Measurements from ENCODE around the gene CASZ1. TPM values are rescaled to one million over a fixed set of nuclear protein-coding genes. Genes with fewer than 3 reads are reported as not detected.

CASZ1 gene
- polyA plus RNA-seq, 3 donors: 0.30 to 3.7 (median 0.50) TPM

DNA sequence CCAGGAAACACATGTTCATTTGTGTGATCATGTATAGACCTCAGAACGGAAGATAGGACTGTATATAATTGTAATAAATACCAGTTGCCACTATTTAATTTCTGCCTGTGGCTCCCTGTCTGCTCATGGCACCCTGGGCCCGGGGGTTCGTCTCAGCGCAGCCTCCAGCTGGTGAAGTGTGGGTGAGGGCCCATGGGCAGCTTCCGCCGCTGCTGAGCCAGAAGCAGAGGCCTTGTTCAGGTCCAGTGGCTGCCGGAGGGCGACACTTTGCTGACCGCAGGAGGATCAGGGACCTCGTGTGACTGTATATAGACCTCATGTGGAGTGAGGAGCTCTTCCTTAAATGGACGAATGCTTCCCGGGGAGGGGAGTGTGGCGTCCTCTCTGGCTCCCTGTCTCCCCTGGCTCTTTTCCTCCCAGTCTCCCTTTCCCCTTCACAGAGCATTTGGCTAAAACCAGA, 165.8 kb downstream of the CASZ1 start:
- Histone ChIP-seq H3K27me3 (ENCODE audit: control insufficient read depth in 2 of 2, insufficient read depth in 2 of 2, low read length in 2 of 2) (no peaks in the 10 kb centered on the region), H3K36me3 (replicated peaks in 1 of 2; ENCODE audit: control insufficient read depth in 1 of 2, insufficient read depth in 2 of 2, low read length in 2 of 2) (peaks cover 13 to 39% of the 10 kb centered on the region in 2 donors), H3K9me3 (replicated peaks in 1 of 2; ENCODE audit: control insufficient read depth in 1 of 2, insufficient read depth in 1 of 2, low read length in 2 of 2) (no peaks in the 10 kb centered on the region), H3K27ac (ENCODE audit: low read depth in 1 of 2, low read length in 2 of 2) (no peak overlapping the region), H3K4me3 (replicated peaks in 1 of 3; ENCODE audit: low read depth in 2 of 3, low read length in 3 of 3) (no peak overlapping the region), H3K4me1 (ENCODE audit: control insufficient read depth in 1 of 2, insufficient read depth in 2 of 2, low read length in 2 of 2) (no peaks in the 10 kb centered on the region), H3K9ac (ENCODE audit: insufficient read depth, low read length, poor library complexity, severe bottlenecking) (no peak overlapping the region), H4K20me1 (ENCODE audit: insufficient read depth, low read length) (no peaks in the 10 kb centered on the region), H2AFZ (ENCODE audit: insufficient read depth, low read depth, low read length, poor library complexity, severe bottlenecking) (no peak overlapping the region), H3K4me2 (replicated peaks; ENCODE audit: extremely low read depth, low read length, poor library complexity, severe bottlenecking) (no peak overlapping the region), H3K79me2 (ENCODE audit: insufficient read depth, low read length) (no peaks in the 10 kb centered on the region)
- Mint-ChIP-seq H3K36me3 (peaks cover 30 to 48% of the 10 kb centered on the region in 2 donors), H3K9me3 (no peaks in the 10 kb centered on the region), H3K27ac (peak overlapping the region in 1 of 7 donors; percentile 6), H3K27me3 (ENCODE audit: low read depth in 3 of 3) (peaks cover under 1 to 9% (median 5%) of the 10 kb centered on the region in 3 donors), H3K4me1 (no peaks in the 10 kb centered on the region), H3K4me3 (no peak overlapping the region)
- no peak for DNase-seq
- 86% methylated on average over 6 of the region's 13 CpGs for WGBS (ENCODE audit: insufficient coverage)
- TF ChIP-seq, protein P1, sequence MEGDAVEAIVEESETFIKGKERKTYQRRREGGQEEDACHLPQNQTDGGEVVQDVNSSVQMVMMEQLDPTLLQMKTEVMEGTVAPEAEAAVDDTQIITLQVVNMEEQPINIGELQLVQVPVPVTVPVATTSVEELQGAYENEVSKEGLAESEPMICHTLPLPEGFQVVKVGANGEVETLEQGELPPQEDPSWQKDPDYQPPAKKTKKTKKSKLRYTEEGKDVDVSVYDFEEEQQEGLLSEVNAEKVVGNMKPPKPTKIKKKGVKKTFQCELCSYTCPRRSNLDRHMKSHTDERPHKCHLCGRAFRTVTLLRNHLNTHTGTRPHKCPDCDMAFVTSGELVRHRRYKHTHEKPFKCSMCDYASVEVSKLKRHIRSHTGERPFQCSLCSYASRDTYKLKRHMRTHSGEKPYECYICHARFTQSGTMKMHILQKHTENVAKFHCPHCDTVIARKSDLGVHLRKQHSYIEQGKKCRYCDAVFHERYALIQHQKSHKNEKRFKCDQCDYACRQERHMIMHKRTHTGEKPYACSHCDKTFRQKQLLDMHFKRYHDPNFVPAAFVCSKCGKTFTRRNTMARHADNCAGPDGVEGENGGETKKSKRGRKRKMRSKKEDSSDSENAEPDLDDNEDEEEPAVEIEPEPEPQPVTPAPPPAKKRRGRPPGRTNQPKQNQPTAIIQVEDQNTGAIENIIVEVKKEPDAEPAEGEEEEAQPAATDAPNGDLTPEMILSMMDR (IDR thresholded peaks at IDR 0.05): no peak
- intact Hi-C loops (cut with micrococcal nuclease): no loop called here

DNA sequence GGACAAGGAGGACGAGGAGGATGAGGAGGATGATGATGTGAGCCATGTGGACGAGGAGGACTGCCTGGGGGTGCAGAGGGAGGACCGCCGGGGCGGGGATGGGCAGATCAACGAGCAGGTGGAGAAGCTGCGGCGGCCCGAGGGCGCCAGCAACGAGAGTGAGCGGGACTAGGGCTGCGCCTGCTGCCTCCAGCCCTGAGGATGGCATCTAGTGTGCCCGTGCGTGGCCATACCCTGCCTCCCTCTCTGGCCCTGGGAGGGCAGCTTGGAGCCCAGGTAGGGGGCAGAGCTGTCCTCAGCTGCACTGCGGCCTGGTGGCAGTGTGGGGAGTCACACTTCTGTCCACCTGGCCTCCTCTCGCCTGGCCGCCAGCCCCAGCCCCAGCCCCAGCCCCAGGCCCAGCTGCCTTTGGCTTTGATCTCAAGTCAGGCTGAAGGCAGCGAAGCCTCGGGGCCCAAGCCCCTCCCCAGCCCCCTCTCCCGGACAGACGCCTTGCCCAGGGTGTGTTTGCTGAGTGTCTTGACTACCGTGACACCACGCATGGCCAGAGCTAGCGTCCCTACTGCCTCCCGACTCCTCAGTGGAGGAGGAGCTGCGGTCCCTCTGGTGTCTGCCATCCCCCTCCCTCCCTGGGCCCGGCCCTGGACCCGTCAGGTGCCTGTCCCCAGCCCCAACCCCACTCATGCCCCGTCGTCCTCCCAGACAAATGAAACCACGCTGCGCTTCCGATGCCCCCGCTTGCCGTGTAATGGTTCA, 166.5 kb downstream of the CASZ1 start:
- no peak overlapping the region for H3K27ac ChIP-seq (ENCODE audit: low read depth in 1 of 2, low read length in 2 of 2)
- peaks cover 35 to 53% of the 10 kb centered on the region in 2 donors for H3K36me3 Mint-ChIP-seq

More for the DNA sequence above, 166.5 kb downstream of the CASZ1 start:
- Histone ChIP-seq H2AFZ (ENCODE audit: insufficient read depth, low read depth, low read length, poor library complexity, severe bottlenecking) (no peak overlapping the region), H3K79me2 (ENCODE audit: insufficient read depth, low read length) (no peaks in the 10 kb centered on the region), H3K4me1 (ENCODE audit: control insufficient read depth in 1 of 2, insufficient read depth in 2 of 2, low read length in 2 of 2) (no peaks in the 10 kb centered on the region), H3K36me3 (replicated peaks in 1 of 2; ENCODE audit: control insufficient read depth in 1 of 2, insufficient read depth in 2 of 2, low read length in 2 of 2) (peaks cover 15 to 46% of the 10 kb centered on the region in 2 donors), H3K9me3 (replicated peaks in 1 of 2; ENCODE audit: control insufficient read depth in 1 of 2, insufficient read depth in 1 of 2, low read length in 2 of 2) (no peaks in the 10 kb centered on the region), H3K9ac (ENCODE audit: insufficient read depth, low read length, poor library complexity, severe bottlenecking) (no peak overlapping the region), H4K20me1 (ENCODE audit: insufficient read depth, low read length) (no peaks in the 10 kb centered on the region), H3K4me3 (replicated peaks in 1 of 3; ENCODE audit: low read depth in 2 of 3, low read length in 3 of 3) (no peak overlapping the region), H3K4me2 (replicated peaks; ENCODE audit: extremely low read depth, low read length, poor library complexity, severe bottlenecking) (no peak overlapping the region), H3K27me3 (ENCODE audit: control insufficient read depth in 2 of 2, insufficient read depth in 2 of 2, low read length in 2 of 2) (no peaks in the 10 kb centered on the region)
- no peaks in the 10 kb centered on the region for H3K9me3 Mint-ChIP-seq
- WGBS (ENCODE audit: insufficient coverage): 88% methylated on average over 32 of the region's 36 CpGs
- H3K4me1 Mint-ChIP-seq: no peaks in the 10 kb centered on the region
- DNase-seq: no peak
- H3K27me3 Mint-ChIP-seq (ENCODE audit: low read depth in 3 of 3): peaks cover 0 to 9% (median 2%) of the 10 kb centered on the region in 3 donors
- H3K27ac Mint-ChIP-seq: no peak overlapping the region
- H3K4me3 Mint-ChIP-seq: no peak overlapping the region
- intact Hi-C loops (cut with micrococcal nuclease): no loop called here
- TF ChIP-seq, protein P1 (IDR thresholded peaks at IDR 0.05): no peak

All from CD14-positive monocyte (primary cell).